HG02852 (cell line): Measurements from ENCODE around the gene CMAS.
"Not testable (repeated sequence)": the region's sequence is repeated elsewhere in the genome, so short reads cannot be mapped to it uniquely, and the experiment has no call there.

Experiments used
- ATAC-seq: cut with Tn5 transposase; IDR thresholded peaks from one replicate; pipeline ENCODE4 v1.9.1; 2021; ENCODE audit warnings: mild to moderate bottlenecking, moderate library complexity; ENCODE audit not compliant: unreplicated experiment

Gene CMAS

GRCh38 chr12:22046968-22047390, 961 bp downstream of the CMAS start:
- ATAC-seq = no peak

GRCh38 chr12:22047494-22047893, 1.5 kb downstream of the CMAS start:
- ATAC-seq = no peak

GRCh38 chr12:22048351-22049041, 2.5 kb downstream of the CMAS start:
- no peak for ATAC-seq

GRCh38 chr12:22050078-22050477, 4.1 kb downstream of the CMAS start:
- ATAC-seq = no peak

GRCh38 chr12:22051114-22051698, 5.2 kb downstream of the CMAS start:
- no peak for ATAC-seq

- not testable (repeated sequence) for ATAC-seq
Measured at GRCh38 chr12:22052994-22053393, 7.0 kb downstream of the CMAS start.

- ATAC-seq = no peak
Measured at GRCh38 chr12:22054155-22054554, 8.1 kb downstream of the CMAS start.

- ATAC-seq = no peak
Measured at GRCh38 chr12:22056607-22057006, 10.6 kb downstream of the CMAS start.

- no peak for ATAC-seq
Measured at GRCh38 chr12:22059976-22060647, 14.1 kb downstream of the CMAS start.

GRCh38 chr12:22064968-22065367, 18.9 kb downstream of the CMAS start:
- ATAC-seq = no peak

GRCh38 chr12:22066310-22066709, 20.3 kb downstream of the CMAS start:
- no peak for ATAC-seq

- ATAC-seq = no peak
Measured at GRCh38 chr12:22069851-22070250, 23.8 kb downstream of the CMAS start.

GRCh38 chr12:22082190-22082701, 36.2 kb downstream of the CMAS start:
- ATAC-seq = no peak

GRCh38 chr12:22083167-22083566, 37.1 kb downstream of the CMAS start:
- ATAC-seq = no peak

- ATAC-seq = no peak
Measured at GRCh38 chr12:22084852-22085251, 38.8 kb downstream of the CMAS start.

GRCh38 chr12:22088886-22089285, 42.9 kb downstream of the CMAS start:
- ATAC-seq = no peak

- no peak for ATAC-seq
Measured at GRCh38 chr12:22089486-22089885, 43.5 kb downstream of the CMAS start.

- ATAC-seq = not testable (repeated sequence)
Measured at GRCh38 chr12:22099062-22099461, 53.0 kb downstream of the CMAS start.

- ATAC-seq = peak; percentile 61
Measured at GRCh38 chr12:22100958-22101748, 55.1 kb downstream of the CMAS start.

- peak; percentile 31 for ATAC-seq
Measured at GRCh38 chr12:22101749-22102243, 55.8 kb downstream of the CMAS start.

GRCh38 chr12:22103418-22103817, 57.4 kb downstream of the CMAS start:
- ATAC-seq = no peak
